GM12801 (cell line): ENCODE results near the gene FHDC1.

Experiments used
- CTCF ChIP-seq: IDR thresholded peaks from one replicate; pipeline ENCODE4 v1.5.1; 2011; ENCODE audit warnings: control low read depth; ENCODE audit not compliant: insufficient read length; ENCODE audit errors: extremely low read depth

FHDC1 gene

GRCh38 chr4:152935631-152936445 is at the start of gene FHDC1:
Gene FHDC1, plus strand, starts transcription at chr4:152936323. Its CDS starts 6,735 bp downstream, at chr4:152943058.
- TF ChIP-seq CTCF = no peak

GRCh38 chr4:152887981-152888380 is 48.1 kb upstream of the FHDC1 start:
- no peak for TF ChIP-seq CTCF

GRCh38 chr4:152892974-152893373 is 43.1 kb upstream of the FHDC1 start:
- TF ChIP-seq CTCF = no peak

GRCh38 chr4:152894673-152895072 is 41.5 kb upstream of the FHDC1 start:
- TF ChIP-seq CTCF = no peak

- no peak for TF ChIP-seq CTCF
Measured at GRCh38 chr4:152896811-152897210, 39.3 kb upstream of the FHDC1 start.

- TF ChIP-seq CTCF = no peak
Measured at GRCh38 chr4:152898606-152899005, 37.5 kb upstream of the FHDC1 start.

GRCh38 chr4:152900395-152900794 is 35.7 kb upstream of the FHDC1 start:
- no peak for TF ChIP-seq CTCF
